NCI-H526 treated with DMSO at 0.1 percent for 48 hours (cell line): ENCODE results near the gene EEF1A2.

ENCODE experiments used
- DNase-seq: peaks from one replicate; lab custom pipeline; 2025; lab: John Stamatoyannopoulos, UW

EEF1A2 gene

GRCh38 chr20:63498960-63499337, at the start of gene EEF1A2:
Gene EEF1A2 (minus strand): TSS chr20:63499083. CDS start chr20:63497763, 1,320 bp downstream.
- no peak for DNase-seq

GRCh38 chr20:63548542-63548941, 49.7 kb upstream of the EEF1A2 start:
- DNase-seq: no peak

- DNase-seq: no peak
Observed at GRCh38 chr20:63547725-63548480, 49.0 kb upstream of the EEF1A2 start, which contains the start of gene SRMS. Gene SRMS (minus strand): TSS chr20:63547749. CDS start chr20:63547463, 286 bp downstream.

GRCh38 chr20:63546956-63547724, 48.3 kb upstream of the EEF1A2 start:
- DNase-seq: no peak

- no peak for DNase-seq
Observed at GRCh38 chr20:63546256-63546955, 47.5 kb upstream of the EEF1A2 start.

GRCh38 chr20:63545814-63546213, 46.9 kb upstream of the EEF1A2 start:
- no peak for DNase-seq

GRCh38 chr20:63544958-63545516, 46.2 kb upstream of the EEF1A2 start:
- no peak for DNase-seq

- no peak for DNase-seq
Observed at GRCh38 chr20:63544241-63544957, 45.5 kb upstream of the EEF1A2 start.

- DNase-seq: no peak
Observed at GRCh38 chr20:63543733-63544132, 44.9 kb upstream of the EEF1A2 start.

GRCh38 chr20:63543131-63543530, 44.2 kb upstream of the EEF1A2 start:
- no peak for DNase-seq

GRCh38 chr20:63542696-63543095, 43.8 kb upstream of the EEF1A2 start:
- no peak for DNase-seq

- DNase-seq: no peak
Observed at GRCh38 chr20:63542031-63542559, 43.2 kb upstream of the EEF1A2 start.

- no peak for DNase-seq
Observed at GRCh38 chr20:63541371-63541770, 42.5 kb upstream of the EEF1A2 start.

- DNase-seq: no peak
Observed at GRCh38 chr20:63540417-63541186, 41.7 kb upstream of the EEF1A2 start.

GRCh38 chr20:63539441-63540370, 40.8 kb upstream of the EEF1A2 start:
- no peak for DNase-seq

GRCh38 chr20:63539092-63539430, 40.2 kb upstream of the EEF1A2 start:
- DNase-seq: no peak

GRCh38 chr20:63538204-63539091, 39.6 kb upstream of the EEF1A2 start:
- DNase-seq: no peak

- peak; percentile 68 for DNase-seq
Observed at GRCh38 chr20:63537525-63538203, 38.8 kb upstream of the EEF1A2 start.
